GM23338 (cell line): ENCODE measurements around the gene ANKS1B. TPM values are rescaled to one million over a fixed set of nuclear protein-coding genes. Genes with fewer than 3 reads are reported as not detected.

Experiments
- ATAC-seq: fragments of 200-7000 bp; cut with Tn5 transposase; 3 replicates; pipeline ENCODE4 v1.9.1; 2020
- DNase-seq: peaks from one replicate; pipeline ENCODE4 v3.0.0-alpha.2; 2015; ENCODE audit warnings: low spot score
- H2AFZ ChIP-seq: fragments of 200-600 bp; sonication (generic); 2 replicates; pipeline ENCODE4 v1.8.0; 2016; ENCODE audit warnings: antibody characterized with exemption, mild to moderate bottlenecking, moderate library complexity
- H3F3A ChIP-seq: fragments of 200-600 bp; sonication (generic); replicated peaks from 2 replicates; pipeline ENCODE4 v1.8.0; 2017; ENCODE audit warnings: antibody characterized with exemption, mixed run types, low read depth
- H3K27ac ChIP-seq: fragments of 200-600 bp; sonication (generic); 2 replicates; pipeline ENCODE4 v1.6.1; 2016; ENCODE audit warnings: low read depth
- H3K27me3 ChIP-seq: fragments of 200-600 bp; sonication (generic); 2 replicates; pipeline ENCODE4 v1.8.0; 2016; ENCODE audit warnings: mild to moderate bottlenecking, mixed run types, moderate library complexity; ENCODE audit not compliant: insufficient read depth
- H3K36me3 ChIP-seq: fragments of 200-600 bp; sonication (generic); 2 replicates; pipeline ENCODE4 v1.8.0; 2016; ENCODE audit warnings: mild to moderate bottlenecking; ENCODE audit not compliant: insufficient read depth
- H3K4me1 ChIP-seq: fragments of 200-600 bp; sonication (generic); 2 replicates; pipeline ENCODE4 v1.8.0; 2016; ENCODE audit warnings: mild to moderate bottlenecking, moderate library complexity; ENCODE audit not compliant: insufficient read depth
- H3K4me2 ChIP-seq: fragments of 200-600 bp; sonication (generic); 2 replicates; pipeline ENCODE4 v1.7.1; 2017; ENCODE audit warnings: mixed run types
- H3K4me3 ChIP-seq: fragments of 200-600 bp; sonication (generic); 2 replicates; pipeline ENCODE4 v1.6.1; 2016; ENCODE audit warnings: mixed run types
- H3K79me2 ChIP-seq: fragments of 200-600 bp; sonication (generic); replicated peaks from 2 replicates; pipeline ENCODE4 v1.8.0; 2017; ENCODE audit warnings: mild to moderate bottlenecking; ENCODE audit not compliant: insufficient read depth
- H3K9me2 ChIP-seq: fragments of 200-600 bp; sonication (generic); 2 replicates; pipeline ENCODE4 v1.8.0; 2017; ENCODE audit not compliant: insufficient read depth
- H4K20me1 ChIP-seq: fragments of 200-600 bp; sonication (generic); replicated peaks from 2 replicates; pipeline ENCODE4 v1.8.0; 2017; ENCODE audit warnings: mild to moderate bottlenecking; ENCODE audit not compliant: insufficient read depth
- H3K27ac Mint-ChIP-seq: 2 replicates; pipeline ENCODE4 v1.8.0; 2020; ENCODE audit warnings: inconsistent platforms, mild to moderate bottlenecking, moderate library complexity, mixed read lengths
- H3K27me3 Mint-ChIP-seq: 3 replicates; pipeline ENCODE4 v1.8.0; 2022; ENCODE audit warnings: low read depth, mild to moderate bottlenecking, moderate library complexity, mixed read lengths, inconsistent platforms; ENCODE audit not compliant: insufficient read depth, poor library complexity
- H3K36me3 Mint-ChIP-seq: 3 replicates; pipeline ENCODE4 v1.8.0; 2021; ENCODE audit warnings: low read depth, mild to moderate bottlenecking, inconsistent platforms, moderate library complexity, mixed read lengths
- H3K4me1 Mint-ChIP-seq: 3 replicates; pipeline ENCODE4 v1.8.0; 2020; ENCODE audit warnings: mild to moderate bottlenecking, inconsistent platforms, mixed read lengths
- H3K4me3 Mint-ChIP-seq: 3 replicates; pipeline ENCODE4 v1.8.0; 2021; ENCODE audit warnings: moderate library complexity, mild to moderate bottlenecking, inconsistent platforms, mixed read lengths
- H3K9me3 Mint-ChIP-seq: 3 replicates; pipeline ENCODE4 v1.8.0; 2020; ENCODE audit warnings: moderate library complexity, mild to moderate bottlenecking, inconsistent platforms, mixed read lengths
- CTCF ChIP-seq, 2 experiments: fragments of 200-600 bp in 1 of 2; sonication (generic) in 1 of 2; conservative IDR thresholded peaks; 2 replicates each; pipeline versions ENCODE4 v1.5.1 to v1.6.1; 2016 to 2017; ENCODE audit warnings: antibody characterized with exemption in 2 of 2, low read depth in 2 of 2, mild to moderate bottlenecking in 2 of 2, moderate library complexity in 1 of 2
- EZH2 ChIP-seq: fragments of 200-600 bp; sonication (generic); IDR thresholded peaks from one replicate; pipeline ENCODE4 v1.8.0; 2017; ENCODE audit warnings: antibody characterized with exemption, mild to moderate bottlenecking, low read depth; ENCODE audit not compliant: unreplicated experiment
- EZH2phosphoT487 ChIP-seq: fragments of 200-600 bp; sonication (generic); IDR thresholded peaks from one replicate; pipeline ENCODE4 v1.8.1; 2018; ENCODE audit warnings: antibody characterized with exemption; ENCODE audit not compliant: unreplicated experiment
- NANOG ChIP-seq: IDR thresholded peaks from 2 replicates; pipeline ENCODE4 v1.6.1; 2016; ENCODE audit warnings: antibody characterized with exemption, borderline replicate concordance
- STAT1 ChIP-seq: IDR thresholded peaks from one replicate; pipeline ENCODE4 v1.6.1; 2016; ENCODE audit warnings: antibody characterized with exemption; ENCODE audit not compliant: unreplicated experiment
- ZNF114 ChIP-seq: fragments of 250-450 bp; sonication (Bioruptor Pico); IDR thresholded peaks from 2 replicates; pipeline ENCODE4 v1.5.0; 2020; ENCODE audit warnings: mild to moderate bottlenecking, moderate library complexity
- ZNF331 ChIP-seq: fragments of 250-450 bp; sonication (Bioruptor Pico); IDR thresholded peaks from 2 replicates; pipeline ENCODE4 v1.5.0; 2020; ENCODE audit warnings: low read depth, mild to moderate bottlenecking, moderate library complexity
- polyA plus RNA-seq: library from polyadenylated mRNA; unstranded; fragments of >200 nt; fragmentation: Nextera tagmentation; extraction: Ambion mirVana; gene quantifications from 2 replicates; pipeline ENCODE4 v1.2.1, GENCODE V29; 2016
- total RNA-seq: library from RNA; depleted of rRNA; stranded (reverse); fragments of >200 nt; shearing (Covaris generic); gene quantifications from 2 replicates; pipeline ENCODE4 v1.2.3, GENCODE V29; 2014
- TF ChIP-seq, protein P1 (sequence below): IDR thresholded peaks from one replicate; pipeline ENCODE4 v1.6.1; 2018; ENCODE audit warnings: antibody characterized with exemption; ENCODE audit not compliant: unreplicated experiment

Gene ANKS1B
- total and polyA plus RNA-seq, 2 experiments from 2014 or later: 4.3 to 5.8 TPM

- no peaks in the 10 kb centered on the region for H3K9me2 ChIP-seq
- Mint-ChIP-seq H3K9me3 (peaks cover 17% of the 10 kb centered on the region), H3K36me3 (peaks cover 17% of the 10 kb centered on the region), H3K4me3 (no peak overlapping the region), H3K27me3 (no peaks in the 10 kb centered on the region), H3K27ac (no peak overlapping the region), H3K4me1 (peaks cover 17% of the 10 kb centered on the region)
- DNase-seq: peak; percentile 79
- H4K20me1 ChIP-seq: no peaks in the 10 kb centered on the region
- H3K27me3 ChIP-seq: no peaks in the 10 kb centered on the region
- peaks cover 6% of the 10 kb centered on the region; the same call in 1 of the 2 replicates for H3K4me1 ChIP-seq
- no peak overlapping the region for H2AFZ ChIP-seq
- no peaks in the 10 kb centered on the region for H3F3A ChIP-seq
- no peak overlapping the region for H3K4me2 ChIP-seq
- H3K27ac ChIP-seq: no peak overlapping the region
- H3K4me3 ChIP-seq: no peak overlapping the region
- peak; percentile 80 for ATAC-seq
- H3K36me3 ChIP-seq: no peaks in the 10 kb centered on the region
- TF ChIP-seq ZNF331 (CRISPR knock-in tag) (no peak), CTCF (conservative IDR thresholded peaks at IDR 0.05; ENCODE audit: low read depth in 2 of 2) (peak; percentile 95 to 97)
- no peaks in the 10 kb centered on the region for H3K79me2 ChIP-seq
Measured at GRCh38 chr12:99043319-99043914, 941.3 kb downstream of the ANKS1B start.

DNA sequence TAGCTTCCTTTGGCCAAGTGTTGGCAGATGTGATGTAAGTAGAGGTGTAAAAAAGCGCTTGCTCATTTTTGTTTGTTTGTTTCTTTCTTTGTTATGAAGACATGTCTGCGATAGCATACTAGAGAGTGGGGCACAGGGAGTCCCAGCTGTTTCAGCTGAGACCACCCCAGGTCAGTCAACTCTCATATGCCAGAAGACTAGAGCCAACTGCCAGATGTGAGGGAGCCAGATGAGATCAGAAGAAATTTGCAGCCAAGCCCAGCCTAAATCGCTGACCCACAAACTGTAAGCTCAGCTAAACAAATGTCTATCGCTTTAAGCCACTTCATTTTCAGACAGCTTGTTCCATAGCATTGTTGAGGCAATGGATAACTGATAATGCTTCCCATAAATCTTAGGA, 942.5 kb downstream of the ANKS1B start:
- Histone ChIP-seq H4K20me1 (no peaks in the 10 kb centered on the region), H3F3A (no peaks in the 10 kb centered on the region), H3K79me2 (no peaks in the 10 kb centered on the region), H3K36me3 (no peaks in the 10 kb centered on the region), H3K27me3 (no peaks in the 10 kb centered on the region), H2AFZ (0 out of 2 replicates have a peak overlapping the region, but pooled peaks have one; percentile 24), H3K4me2 (no peak overlapping the region), H3K9me2 (no peaks in the 10 kb centered on the region), H3K4me1 (peaks cover 6% of the 10 kb centered on the region; the same call in 1 of the 2 replicates), H3K27ac (no peak overlapping the region), H3K4me3 (no peak overlapping the region)
- peaks cover 5% of the 10 kb centered on the region; the same call in 2 of the 3 replicates for H3K36me3 Mint-ChIP-seq
- TF ChIP-seq ZNF114 (CRISPR knock-in tag) (no peak), EZH2phosphoT487 (no peak), EZH2 (no peak), ZNF331 (CRISPR knock-in tag) (no peak), STAT1 (no peak), NANOG (no peak)
- TF ChIP-seq, protein P1, sequence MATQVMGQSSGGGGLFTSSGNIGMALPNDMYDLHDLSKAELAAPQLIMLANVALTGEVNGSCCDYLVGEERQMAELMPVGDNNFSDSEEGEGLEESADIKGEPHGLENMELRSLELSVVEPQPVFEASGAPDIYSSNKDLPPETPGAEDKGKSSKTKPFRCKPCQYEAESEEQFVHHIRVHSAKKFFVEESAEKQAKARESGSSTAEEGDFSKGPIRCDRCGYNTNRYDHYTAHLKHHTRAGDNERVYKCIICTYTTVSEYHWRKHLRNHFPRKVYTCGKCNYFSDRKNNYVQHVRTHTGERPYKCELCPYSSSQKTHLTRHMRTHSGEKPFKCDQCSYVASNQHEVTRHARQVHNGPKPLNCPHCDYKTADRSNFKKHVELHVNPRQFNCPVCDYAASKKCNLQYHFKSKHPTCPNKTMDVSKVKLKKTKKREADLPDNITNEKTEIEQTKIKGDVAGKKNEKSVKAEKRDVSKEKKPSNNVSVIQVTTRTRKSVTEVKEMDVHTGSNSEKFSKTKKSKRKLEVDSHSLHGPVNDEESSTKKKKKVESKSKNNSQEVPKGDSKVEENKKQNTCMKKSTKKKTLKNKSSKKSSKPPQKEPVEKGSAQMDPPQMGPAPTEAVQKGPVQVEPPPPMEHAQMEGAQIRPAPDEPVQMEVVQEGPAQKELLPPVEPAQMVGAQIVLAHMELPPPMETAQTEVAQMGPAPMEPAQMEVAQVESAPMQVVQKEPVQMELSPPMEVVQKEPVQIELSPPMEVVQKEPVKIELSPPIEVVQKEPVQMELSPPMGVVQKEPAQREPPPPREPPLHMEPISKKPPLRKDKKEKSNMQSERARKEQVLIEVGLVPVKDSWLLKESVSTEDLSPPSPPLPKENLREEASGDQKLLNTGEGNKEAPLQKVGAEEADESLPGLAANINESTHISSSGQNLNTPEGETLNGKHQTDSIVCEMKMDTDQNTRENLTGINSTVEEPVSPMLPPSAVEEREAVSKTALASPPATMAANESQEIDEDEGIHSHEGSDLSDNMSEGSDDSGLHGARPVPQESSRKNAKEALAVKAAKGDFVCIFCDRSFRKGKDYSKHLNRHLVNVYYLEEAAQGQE: no peak
- H3K27me3 Mint-ChIP-seq: no peaks in the 10 kb centered on the region
- H3K9me3 Mint-ChIP-seq: peaks cover 7% of the 10 kb centered on the region
- ATAC-seq: no peak
- DNase-seq: no peak
- no peak overlapping the region for H3K27ac Mint-ChIP-seq
- no peak overlapping the region for H3K4me3 Mint-ChIP-seq
- peaks cover 17% of the 10 kb centered on the region for H3K4me1 Mint-ChIP-seq
